SK-N-SH (cell line): ENCODE data around the gene CPA4. TPM values are rescaled to one million over a fixed set of nuclear protein-coding genes. Genes with fewer than 3 reads are reported as not detected.

Experiments
- CTCF ChIA-PET: fragments of 300-600, 350-600 bp; formaldehyde crosslinking; extraction: SDS; loops from one replicate; lab custom pipeline; 2021; lab: Yijun Ruan, JAX
- POLR2A ChIA-PET: fragments of 350-600 bp; sonication (Branson Sonifier 250); formaldehyde crosslinking; extraction: SDS; loops from one replicate; lab custom pipeline; 2020; ENCODE audit warnings: antibody characterized with exemption, inconsistent platforms; lab: Yijun Ruan, JAX
- DNase-seq: peaks from one replicate; pipeline ENCODE4 v3.0.0; 2012
- H2AFZ ChIP-seq: fragments of 200-600 bp; sonication (generic); 2 replicates; pipeline ENCODE4 v1.8.1; 2016; ENCODE audit warnings: antibody characterized with exemption, mild to moderate bottlenecking, low read depth
- H3F3A ChIP-seq: fragments of 200-600 bp; sonication (generic); replicated peaks from 2 replicates; pipeline ENCODE3; 2016; ENCODE audit warnings: antibody characterized with exemption, mild to moderate bottlenecking; ENCODE audit not compliant: insufficient read depth
- H3K27ac ChIP-seq, 2 experiments: fragments of 200-500 bp in 1 of 2; fragments of 200-600 bp in 1 of 2; sonication (Bioruptor generic) in 1 of 2; sonication (generic), shearing (Covaris generic) in 1 of 2; 2 replicates each; pipeline versions ENCODE4 v1.5.1 to v1.6.1; 2014 to 2016; ENCODE audit warnings: low read depth in 2 of 2, inconsistent platforms in 1 of 2, low read length in 1 of 2, mild to moderate bottlenecking in 1 of 2, mixed read lengths in 1 of 2
- H3K27me3 ChIP-seq: fragments of 200-600 bp; sonication (generic), shearing (Covaris generic); 2 replicates; pipeline ENCODE4 v1.6.1; 2016; ENCODE audit warnings: mixed run types; ENCODE audit not compliant: insufficient read depth
- H3K36me3 ChIP-seq, 2 experiments: fragments of 200-500 bp in 1 of 2; fragments of 200-600 bp in 1 of 2; sonication (Bioruptor generic) in 1 of 2; sonication (generic) in 1 of 2; replicated peaks in 1 of 2; 2 replicates each; pipeline versions ENCODE3 to v1.5.1; 2014 to 2016; ENCODE audit warnings: low read length in 1 of 2, mild to moderate bottlenecking in 1 of 2; ENCODE audit not compliant: insufficient read depth in 2 of 2, control insufficient read depth in 1 of 2
- H3K4me1 ChIP-seq, 2 experiments: fragments of 200-500 bp in 1 of 2; fragments of 200-600 bp in 1 of 2; sonication (Bioruptor generic) in 1 of 2; sonication (generic), shearing (Covaris generic) in 1 of 2; 2 replicates each; pipeline versions ENCODE4 v1.5.1 to v1.6.1; 2014 to 2016; ENCODE audit warnings: low read depth in 1 of 2, low read length in 1 of 2, mixed run types in 1 of 2; ENCODE audit not compliant: insufficient read depth in 2 of 2, control insufficient read depth in 1 of 2
- H3K4me2 ChIP-seq: fragments of 200-600 bp; sonication (generic), shearing (Covaris generic); 2 replicates; pipeline ENCODE4 v1.6.1; 2017; ENCODE audit warnings: mixed run types
- H3K4me3 ChIP-seq, 2 experiments: fragments of 200-500 bp in 1 of 2; fragments of 200-600 bp in 1 of 2; sonication (Bioruptor generic) in 1 of 2; sonication (generic), shearing (Covaris generic) in 1 of 2; 2 replicates each; pipeline versions ENCODE4 v1.5.1 to v1.8.1; 2014 to 2016; ENCODE audit warnings: low read depth in 2 of 2, inconsistent platforms in 1 of 2, low read length in 1 of 2, mild to moderate bottlenecking in 1 of 2, mixed read lengths in 1 of 2, moderate library complexity in 1 of 2
- H3K79me2 ChIP-seq: fragments of 200-600 bp; sonication (generic); 2 replicates; pipeline ENCODE4 v1.8.1; 2017; ENCODE audit warnings: mild to moderate bottlenecking; ENCODE audit not compliant: insufficient read depth
- H3K9ac ChIP-seq: fragments of 200-600 bp; sonication (generic); 2 replicates; pipeline ENCODE4 v1.6.1; 2017; ENCODE audit warnings: mixed run types
- H3K9me2 ChIP-seq: fragments of 200-600 bp; sonication (generic); 2 replicates; pipeline ENCODE4 v1.6.1; 2017; ENCODE audit warnings: mixed run types
- H3K9me3 ChIP-seq: fragments of 200-600 bp; sonication (generic); 2 replicates; pipeline ENCODE4 v1.6.1; 2017; ENCODE audit warnings: mixed run types, mild to moderate bottlenecking, moderate library complexity
- H4K20me1 ChIP-seq: fragments of 200-600 bp; sonication (generic); 2 replicates; pipeline ENCODE4 v1.6.1; 2017; ENCODE audit warnings: mild to moderate bottlenecking, mixed run types; ENCODE audit not compliant: insufficient read depth
- EP300 ChIP-seq, 2 experiments: IDR thresholded peaks; 2 replicates each; pipeline versions ENCODE4 v1.4.0 to v1.6.1; 2012; ENCODE audit warnings: borderline replicate concordance in 1 of 2, low read depth in 1 of 2, low read length in 1 of 2
- EZH2phosphoT487 ChIP-seq: fragments of 200-600 bp; sonication (generic); IDR thresholded peaks from 2 replicates; pipeline ENCODE4 v1.6.1; 2017; ENCODE audit warnings: low read depth, mixed run types, mild to moderate bottlenecking, antibody characterized with exemption, moderate library complexity, borderline replicate concordance
- FOSL2 ChIP-seq: IDR thresholded peaks from 2 replicates; pipeline ENCODE4 v1.4.0; 2012; ENCODE audit warnings: low read depth, mild to moderate bottlenecking, moderate library complexity, borderline replicate concordance
- FOXM1 ChIP-seq: IDR thresholded peaks from 2 replicates; pipeline ENCODE4 v1.4.0; 2012; ENCODE audit warnings: low read depth, mild to moderate bottlenecking
- IRF3 ChIP-seq: fragments of 150-350 bp; IDR thresholded peaks from 2 replicates; pipeline ENCODE4 v1.6.1; 2016; ENCODE audit warnings: mild to moderate bottlenecking, low read depth, low read length
- MAX ChIP-seq: IDR thresholded peaks from 2 replicates; pipeline ENCODE4 v1.4.0; 2012; ENCODE audit warnings: low read depth
- POLR2AphosphoS5 ChIP-seq: IDR thresholded peaks from 2 replicates; pipeline ENCODE4 v1.6.1; 2012; ENCODE audit warnings: low read depth, low read length
- RFX5 ChIP-seq: IDR thresholded peaks from 2 replicates; pipeline ENCODE4 v1.6.1; 2012; ENCODE audit warnings: mild to moderate bottlenecking, improper control_type of control experiment, low read length
- SMC3 ChIP-seq: IDR thresholded peaks from 2 replicates; pipeline ENCODE4 v1.6.1; 2012; ENCODE audit warnings: low read depth, low read length, improper control_type of control experiment
- TAF1 ChIP-seq: IDR thresholded peaks from 2 replicates; pipeline ENCODE4 v1.6.1; 2012; ENCODE audit warnings: low read depth, mild to moderate bottlenecking, low read length, moderate library complexity, borderline replicate concordance
- YY1 ChIP-seq: IDR thresholded peaks from 2 replicates; pipeline ENCODE4 v1.4.0; 2012; ENCODE audit warnings: low read depth, mild to moderate bottlenecking
- ZBTB33 ChIP-seq: IDR thresholded peaks from 2 replicates; pipeline ENCODE4 v1.4.0; 2012; ENCODE audit warnings: low read depth, borderline replicate concordance
- WGBS: methylation state at CpG from one replicate; pipeline ENCODE4 v1.1.6; 2017; ENCODE audit warnings: low lambda C conversion rate; 5-methylcytosine and 5-hydroxymethylcytosine counted together
- polyA plus RNA-seq, 3 experiments: library from polyadenylated mRNA; depleted of rRNA; stranded (reverse); fragments of >200 nt; gene quantifications; 2 replicates each; pipeline ENCODE4 v1.2.3, GENCODE V29; 2012

Gene CPA4
- polyA plus RNA-seq, 1 of the 3 experiments (the other 2 are of a cell fraction), result 176 TPM

- Histone ChIP-seq H3K79me2 (no peaks in the 10 kb centered on the region), H3K9ac (no peak overlapping the region), H3K4me2 (no peak overlapping the region), H4K20me1 (no peaks in the 10 kb centered on the region), H3K4me1 (peaks cover 0 to 10% of the 10 kb centered on the region in 2 experiments; a peak in 1 of 4 replicates), H3K36me3 (peaks cover 4 to 15% of the 10 kb centered on the region in 2 experiments), H3K9me3 (no peaks in the 10 kb centered on the region), H3K27me3 (no peaks in the 10 kb centered on the region), H3K9me2 (no peaks in the 10 kb centered on the region), H3K4me3 (no peak overlapping the region), H2AFZ (no peak overlapping the region), H3K27ac (no peak overlapping the region), H3F3A (no peaks in the 10 kb centered on the region)
- ChIA-PET POLR2A (no interaction called here), CTCF (interaction anchor here (1.3 to 1.7 kb wide), 2 partner anchors 9 to 40 kb away, joined by 4 to 5 read pairs; no protein-coding TSS in a partner anchor)
- DNase-seq, result no peak
- TF ChIP-seq POLR2AphosphoS5 (no peak), EP300 (IDR thresholded peaks at IDR 0.05; ENCODE audit: borderline replicate concordance in 1 of 2, low read depth in 1 of 2, low read length in 1 of 2) (no peak), IRF3 (no peak), FOXM1 (no peak), RFX5 (no peak), EZH2phosphoT487 (no peak), TAF1 (no peak), SMC3 (no peak)
- 80% methylated on average over 2 of the region's 2 CpGs for WGBS
These were observed 10.2 kb downstream of the CPA4 start for GRCh38 chr7:130303127-130303526.

- Histone ChIP-seq H3F3A (no peaks in the 10 kb centered on the region), H3K79me2 (no peaks in the 10 kb centered on the region), H3K9me2 (no peaks in the 10 kb centered on the region), H3K4me3 (no peak overlapping the region), H3K4me1 (peaks cover 0 to 10% of the 10 kb centered on the region in 2 experiments; a peak in 1 of 4 replicates), H3K4me2 (no peak overlapping the region), H4K20me1 (no peaks in the 10 kb centered on the region), H3K27me3 (no peaks in the 10 kb centered on the region), H3K9me3 (no peaks in the 10 kb centered on the region), H3K27ac (no peak overlapping the region), H2AFZ (no peak overlapping the region), H3K9ac (no peak overlapping the region), H3K36me3 (peaks cover 4 to 15% of the 10 kb centered on the region in 2 experiments)
- CTCF ChIA-PET, result interaction anchor here (1.3 to 1.7 kb wide), 2 partner anchors 10 to 40 kb away, joined by 4 to 5 read pairs; no protein-coding TSS in a partner anchor
- POLR2A ChIA-PET, result no interaction called here
- no peak for DNase-seq
- WGBS, result 78% methylated on average over 5 of the region's 5 CpGs
- TF ChIP-seq FOXM1 (no peak), MAX (no peak), YY1 (no peak), FOSL2 (no peak), ZBTB33 (no peak)
These were observed 10.6 kb downstream of the CPA4 start for GRCh38 chr7:130303551-130303950.
